SJCRH30 (cell line): ENCODE measurements around the gene PDZRN3. TPM values are rescaled to one million over a fixed set of nuclear protein-coding genes. Genes with fewer than 3 reads are reported as not detected.

Source experiments
- DNase-seq, 2 experiments: peaks; one replicate each; pipeline ENCODE4 v3.0.0-alpha.2; 2015 to 2020
- H3K27ac ChIP-seq: fragments of 250-450 bp; sonication (Bioruptor Pico); 2 replicates; pipeline ENCODE4 v1.5.1; 2020; ENCODE audit warnings: mild to moderate bottlenecking, moderate library complexity
- H3K27me3 ChIP-seq: fragments of 250-450 bp; sonication (Bioruptor Pico); 2 replicates; pipeline ENCODE4 v1.5.1; 2020; ENCODE audit warnings: mild to moderate bottlenecking, moderate library complexity
- H3K36me3 ChIP-seq: fragments of 250-450 bp; sonication (Bioruptor Pico); 2 replicates; pipeline ENCODE4 v1.5.1; 2020; ENCODE audit warnings: mild to moderate bottlenecking, moderate library complexity
- H3K4me1 ChIP-seq: fragments of 250-450 bp; sonication (Bioruptor Pico); 2 replicates; pipeline ENCODE4 v1.5.1; 2020; ENCODE audit warnings: mild to moderate bottlenecking, moderate library complexity
- H3K4me3 ChIP-seq: fragments of 250-450 bp; sonication (Bioruptor Pico); 2 replicates; pipeline ENCODE4 v1.5.1; 2020; ENCODE audit warnings: mild to moderate bottlenecking, moderate library complexity
- H3K9me3 ChIP-seq: fragments of 250-450 bp; sonication (Bioruptor Pico); replicated peaks from 2 replicates; pipeline ENCODE4 v1.5.1; 2020; ENCODE audit warnings: mild to moderate bottlenecking, moderate library complexity
- total RNA-seq: library from RNA; depleted of rRNA; stranded (reverse); fragments of >200 nt; shearing (Covaris generic); gene quantifications from 2 replicates; pipeline ENCODE4 v1.2.3, GENCODE V29; 2014

The PDZRN3 gene
- total RNA-seq, 1 experiment from 2014 or later: 27.3 TPM

DNA sequence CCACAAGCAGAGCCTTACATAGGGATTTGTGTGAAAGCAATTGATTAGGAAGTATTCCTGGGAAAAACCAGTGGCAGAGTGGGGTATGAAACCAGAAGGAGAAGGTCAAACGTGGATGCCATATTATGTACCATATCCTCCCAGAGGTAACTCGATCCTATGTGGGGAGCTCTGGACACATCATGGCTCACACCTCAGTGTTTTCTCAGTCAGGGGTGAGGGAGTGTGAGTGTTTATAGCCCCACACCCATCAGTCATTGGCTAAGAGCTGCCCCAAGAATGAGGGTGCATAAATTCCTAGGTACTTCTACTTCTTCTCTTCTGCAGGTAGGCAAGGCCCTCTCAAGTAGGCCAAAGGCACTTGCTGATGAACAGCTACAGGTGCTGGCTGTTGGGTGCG, 28.2 kb upstream of the PDZRN3 start:
- no peaks in the 10 kb centered on the region for H3K9me3 ChIP-seq
- no peaks in the 10 kb centered on the region for H3K4me1 ChIP-seq
- no peak overlapping the region for H3K27ac ChIP-seq
- H3K36me3 ChIP-seq: no peaks in the 10 kb centered on the region
- DNase-seq: no peak
- H3K27me3 ChIP-seq: no peaks in the 10 kb centered on the region
- H3K4me3 ChIP-seq: no peak overlapping the region

DNA sequence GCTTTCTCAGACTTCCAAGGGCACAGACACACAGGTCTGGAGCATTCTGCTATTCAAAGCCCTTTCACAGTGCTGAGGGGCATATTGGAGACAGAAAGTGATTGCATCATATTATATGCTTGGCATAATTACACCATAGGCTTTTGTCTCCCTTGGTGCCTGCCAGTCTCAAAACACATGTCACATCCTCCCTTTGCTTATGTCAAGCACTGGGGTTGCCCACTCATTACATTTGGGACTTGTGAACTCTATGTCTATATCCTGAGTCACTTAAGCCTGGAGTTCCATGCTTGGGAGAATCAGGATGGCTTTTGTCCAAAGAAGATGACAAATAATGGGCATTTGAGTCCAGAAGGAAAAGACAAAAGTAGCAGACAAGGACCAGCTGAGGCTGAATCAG, 12.3 kb upstream of the PDZRN3 start:
- Histone ChIP-seq H3K9me3 (no peaks in the 10 kb centered on the region), H3K4me3 (no peak overlapping the region), H3K27me3 (no peaks in the 10 kb centered on the region), H3K4me1 (no peaks in the 10 kb centered on the region), H3K27ac (no peak overlapping the region), H3K36me3 (no peaks in the 10 kb centered on the region)
- DNase-seq: no peak

DNA sequence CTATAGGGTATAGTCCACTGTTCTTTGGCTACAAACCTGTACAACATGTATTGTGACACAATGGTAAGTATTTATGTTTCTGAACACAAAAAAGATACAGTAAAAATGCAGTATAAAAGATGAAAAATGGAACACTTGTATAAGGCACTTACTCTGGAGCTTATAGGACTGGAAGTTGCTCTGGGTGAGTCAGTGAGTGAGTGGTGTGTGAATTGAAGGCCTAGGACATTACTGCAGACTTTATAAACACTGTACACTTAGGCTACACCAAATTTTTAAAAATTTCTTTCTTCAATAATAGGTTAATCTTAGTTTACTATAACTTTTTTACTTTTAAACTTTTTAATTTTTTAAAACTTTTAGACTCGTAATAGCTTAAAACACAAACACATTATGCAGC, 10.5 kb upstream of the PDZRN3 start:
- Histone ChIP-seq H3K9me3 (no peaks in the 10 kb centered on the region), H3K4me3 (no peak overlapping the region), H3K27ac (no peak overlapping the region), H3K36me3 (no peaks in the 10 kb centered on the region), H3K4me1 (no peaks in the 10 kb centered on the region), H3K27me3 (no peaks in the 10 kb centered on the region)
- DNase-seq: no peak

DNA sequence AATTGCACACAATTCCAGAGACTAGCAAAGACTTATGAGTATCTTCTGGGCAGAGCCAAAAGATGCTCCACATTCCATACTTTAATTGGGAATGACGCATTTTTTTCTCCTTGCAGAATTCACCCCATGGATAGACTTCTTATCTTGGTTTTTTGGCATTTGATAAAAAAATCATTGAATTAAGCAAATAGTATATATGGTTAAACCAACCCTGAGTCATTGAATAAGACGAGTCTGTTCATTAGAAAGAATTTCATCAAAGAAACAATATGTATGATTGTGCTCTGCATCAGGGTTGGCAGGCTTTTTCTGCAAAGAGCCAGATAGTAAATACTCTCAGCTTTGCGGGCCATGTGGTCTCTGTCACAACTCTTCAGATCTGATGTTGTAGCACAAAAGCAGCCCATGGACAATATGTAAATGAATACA, 9.2 kb upstream of the PDZRN3 start:
- H3K4me1 ChIP-seq: no peaks in the 10 kb centered on the region
- no peak for DNase-seq
- no peaks in the 10 kb centered on the region for H3K27me3 ChIP-seq
- H3K36me3 ChIP-seq: no peaks in the 10 kb centered on the region
- no peaks in the 10 kb centered on the region for H3K9me3 ChIP-seq
- H3K27ac ChIP-seq: no peak overlapping the region
- H3K4me3 ChIP-seq: no peak overlapping the region

DNA sequence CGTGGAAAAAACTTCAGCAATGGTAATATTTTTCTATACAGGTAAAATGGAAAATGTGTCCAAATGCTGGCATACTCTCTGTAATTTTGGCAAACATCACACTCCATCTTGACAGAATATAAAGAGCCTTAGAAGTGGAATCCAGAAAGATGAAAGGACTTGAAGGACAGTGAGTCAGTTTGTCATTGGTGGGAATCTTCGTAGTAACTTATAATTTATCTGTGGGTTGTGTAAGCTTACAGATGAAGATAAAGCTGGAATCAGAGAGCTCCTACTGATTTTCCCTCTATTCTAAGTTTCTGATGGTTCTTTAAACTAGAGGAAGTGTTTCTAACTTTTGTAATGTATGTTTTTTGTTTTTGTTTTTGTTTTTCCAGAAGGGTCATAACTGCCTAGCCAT, 8.7 kb upstream of the PDZRN3 start:
- DNase-seq: no peak
- H3K36me3 ChIP-seq: no peaks in the 10 kb centered on the region
- H3K4me1 ChIP-seq: no peaks in the 10 kb centered on the region
- H3K27me3 ChIP-seq: no peaks in the 10 kb centered on the region
- no peaks in the 10 kb centered on the region for H3K9me3 ChIP-seq
- H3K27ac ChIP-seq: no peak overlapping the region
- H3K4me3 ChIP-seq: no peak overlapping the region

DNA sequence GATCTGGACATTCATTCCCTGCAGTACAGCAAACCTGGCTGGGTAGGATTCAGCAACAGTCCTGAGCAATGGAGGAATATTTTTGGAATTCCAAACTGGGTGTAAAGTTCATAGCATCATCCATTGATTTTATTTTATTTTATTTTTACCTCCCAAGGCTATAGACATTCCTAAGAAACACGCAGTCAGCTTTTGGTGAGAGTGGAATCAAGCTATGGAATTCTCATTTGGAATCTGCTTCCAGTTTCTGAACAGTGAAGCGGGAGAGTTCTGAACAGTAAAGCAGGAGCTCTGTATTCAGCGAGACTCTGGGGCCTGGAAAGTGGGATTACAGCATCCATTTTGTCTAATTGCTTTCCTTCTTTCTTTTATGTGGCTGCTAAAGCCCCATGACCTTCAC, 1.4 kb upstream of the PDZRN3 start:
- Histone ChIP-seq H3K36me3 (no peaks in the 10 kb centered on the region), H3K27me3 (no peaks in the 10 kb centered on the region), H3K27ac (no peak overlapping the region), H3K4me1 (peaks cover 8% of the 10 kb centered on the region; the same call in 1 of the 2 replicates), H3K4me3 (no peak overlapping the region), H3K9me3 (no peaks in the 10 kb centered on the region)
- no peak for DNase-seq

DNA sequence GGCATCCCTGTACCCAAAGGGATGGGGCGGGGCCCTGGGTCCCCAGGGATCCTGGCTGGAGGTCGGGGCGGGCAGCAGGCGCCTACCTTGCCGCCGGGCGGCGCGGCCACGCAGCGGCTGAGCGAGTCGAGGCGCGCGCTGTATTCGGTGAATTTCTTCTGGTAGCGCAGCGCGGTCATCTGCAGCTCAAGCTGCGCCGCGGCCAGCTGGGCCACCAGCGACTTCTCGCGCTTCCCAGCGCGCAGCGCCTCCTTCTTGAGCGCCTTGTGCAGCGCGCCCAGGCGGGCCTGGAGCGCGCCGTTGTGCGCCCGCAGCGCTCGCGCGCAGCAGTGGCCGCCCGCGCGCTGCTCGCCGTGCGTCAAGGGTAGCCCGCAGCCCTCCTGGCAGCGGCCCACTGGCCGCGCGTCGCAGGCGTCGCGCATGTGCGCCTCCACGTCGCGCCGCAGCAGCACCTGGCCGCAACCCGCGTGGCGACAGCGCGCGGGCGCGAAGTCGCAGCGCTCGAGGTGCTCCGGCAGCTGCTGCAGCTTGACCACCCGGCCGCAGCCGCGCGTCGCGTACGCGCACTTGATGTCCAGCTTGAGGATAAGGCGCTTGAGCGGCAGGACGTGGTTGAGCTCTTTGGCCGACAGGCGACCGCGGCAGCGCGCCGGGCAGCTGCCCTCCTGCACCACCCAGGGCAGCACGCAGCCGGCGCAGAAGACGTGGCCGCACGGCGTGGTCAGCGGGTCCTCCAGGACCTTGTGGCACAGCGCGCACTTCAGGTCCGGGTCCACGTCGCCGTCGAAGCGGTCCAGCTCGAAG, 522 bp downstream of the PDZRN3 start:
- DNase-seq: peak; percentile 55 to 70
- peak overlapping the region; percentile 70 for H3K27ac ChIP-seq

DNA sequence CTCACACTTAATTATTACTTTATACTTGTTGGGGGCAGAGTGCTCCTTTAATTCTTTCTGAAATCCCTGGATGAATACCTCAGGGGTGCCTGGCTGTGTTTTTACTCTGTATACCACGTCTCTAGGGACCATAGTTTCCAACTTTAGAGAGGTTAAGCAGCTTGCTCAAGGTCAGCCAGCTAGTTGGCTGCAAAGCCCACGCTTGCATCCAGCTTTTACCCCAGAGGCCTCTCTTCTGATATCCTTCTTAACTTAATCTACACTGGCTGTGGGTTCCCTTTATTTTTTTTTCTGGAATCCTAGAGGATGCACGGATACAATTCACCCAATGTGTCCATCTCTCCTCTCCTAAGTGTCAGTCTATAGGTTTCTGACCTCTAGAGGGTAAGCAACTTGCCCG, 1.4 kb downstream of the PDZRN3 start:
- no peak overlapping the region for H3K27ac ChIP-seq
- peaks cover 10% of the 10 kb centered on the region; the same call in 1 of the 2 replicates for H3K4me1 ChIP-seq
- no peak for DNase-seq
- no peaks in the 10 kb centered on the region for H3K36me3 ChIP-seq
- H3K9me3 ChIP-seq: no peaks in the 10 kb centered on the region
- H3K4me3 ChIP-seq: peak overlapping the region; percentile 69
- no peaks in the 10 kb centered on the region for H3K27me3 ChIP-seq

More for the DNA sequence above, 522 bp downstream of the PDZRN3 start:
- Histone ChIP-seq H3K36me3 (no peaks in the 10 kb centered on the region), H3K27me3 (no peaks in the 10 kb centered on the region), H3K4me3 (peak overlapping the region; percentile 69), H3K4me1 (peaks cover 10% of the 10 kb centered on the region; the same call in 1 of the 2 replicates), H3K9me3 (no peaks in the 10 kb centered on the region)

DNA sequence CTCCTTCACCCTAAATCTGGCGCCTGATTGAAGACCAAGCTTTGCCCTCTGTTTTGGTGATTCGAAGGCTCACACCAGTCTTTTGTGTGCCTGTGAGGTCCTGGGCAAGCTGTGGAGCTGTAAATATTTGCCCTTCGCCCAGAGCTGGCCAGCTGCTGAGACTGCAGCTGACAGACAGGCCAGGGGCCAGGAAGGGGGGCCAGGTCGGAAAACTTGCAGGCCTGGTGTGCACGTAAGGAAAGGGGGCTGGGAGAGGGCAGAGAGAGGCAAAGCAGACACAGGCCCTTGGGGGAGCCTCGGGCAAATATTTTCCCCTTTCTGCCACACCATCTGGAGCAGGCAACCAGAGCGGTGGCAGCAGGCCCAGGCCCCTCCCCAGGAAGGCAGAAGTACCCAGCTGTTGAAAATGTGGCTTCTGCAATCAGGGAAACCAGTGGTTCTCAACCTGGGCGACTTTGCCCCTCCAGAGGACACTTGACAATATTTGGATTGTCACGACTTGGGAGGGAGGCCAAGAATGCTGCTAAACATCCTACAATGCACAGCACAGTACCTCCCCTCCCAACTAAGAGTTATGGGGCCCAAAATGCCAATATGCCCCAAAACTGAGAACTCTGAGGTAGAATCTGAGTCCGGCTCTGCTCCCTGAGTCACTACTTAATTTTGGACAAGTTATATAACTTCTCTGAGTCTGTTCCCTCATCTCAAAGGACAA, 2.5 kb downstream of the PDZRN3 start:
- Histone ChIP-seq H3K9me3 (no peaks in the 10 kb centered on the region), H3K27me3 (no peaks in the 10 kb centered on the region), H3K36me3 (no peaks in the 10 kb centered on the region), H3K27ac (peak overlapping the region; percentile 50), H3K4me1 (peaks cover 10% of the 10 kb centered on the region; the same call in 1 of the 2 replicates), H3K4me3 (peak overlapping the region; percentile 69)
- DNase-seq: peak; percentile 84 to 87

DNA sequence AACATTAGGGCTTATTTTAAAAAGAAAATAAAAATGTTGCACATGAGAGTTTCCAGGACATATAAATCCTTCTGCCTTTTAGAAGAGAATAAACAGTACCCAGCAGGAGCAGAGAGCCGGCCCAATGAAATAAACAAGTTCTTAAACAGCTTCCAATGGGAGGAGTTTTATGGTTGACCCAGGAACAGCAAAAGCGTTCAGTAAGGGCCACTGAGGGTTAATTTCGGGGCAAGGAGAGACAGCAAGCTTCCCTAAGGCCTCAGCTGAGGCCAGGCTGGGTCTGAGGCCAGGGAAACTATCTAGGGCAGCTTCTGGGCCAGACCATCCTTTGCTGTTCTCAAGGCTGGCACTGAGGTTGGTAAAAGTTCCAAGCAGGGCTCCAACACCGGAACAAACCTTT, 3.4 kb downstream of the PDZRN3 start:
- Histone ChIP-seq H3K9me3 (no peaks in the 10 kb centered on the region), H3K4me3 (peak overlapping the region; percentile 69), H3K4me1 (peaks cover 10% of the 10 kb centered on the region; the same call in 1 of the 2 replicates), H3K36me3 (no peaks in the 10 kb centered on the region), H3K27ac (peak overlapping the region; percentile 50), H3K27me3 (no peaks in the 10 kb centered on the region)
- no peak for DNase-seq

DNA sequence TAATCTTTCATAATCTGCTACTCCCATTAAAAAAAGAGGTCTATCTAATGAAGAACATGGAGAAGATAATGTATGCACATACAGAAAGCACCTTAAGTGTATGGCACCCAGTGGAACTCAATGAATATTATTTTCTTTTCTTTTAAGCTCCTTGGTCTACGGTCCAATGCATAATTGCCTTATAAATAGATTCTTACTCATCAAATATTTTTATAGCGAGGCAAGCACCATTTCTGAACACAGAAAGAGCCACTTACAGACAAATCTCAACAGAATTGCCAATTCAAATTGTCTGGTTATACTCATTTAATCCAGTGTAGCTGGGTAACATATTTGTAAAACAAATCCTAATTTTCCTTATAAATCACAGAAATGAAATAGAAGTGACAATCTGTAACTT, 6.3 kb downstream of the PDZRN3 start:
- DNase-seq: no peak
- no peaks in the 10 kb centered on the region for H3K36me3 ChIP-seq
- H3K4me1 ChIP-seq: peaks cover 10% of the 10 kb centered on the region; the same call in 1 of the 2 replicates
- no peak overlapping the region for H3K4me3 ChIP-seq
- no peaks in the 10 kb centered on the region for H3K9me3 ChIP-seq
- no peak overlapping the region for H3K27ac ChIP-seq
- no peaks in the 10 kb centered on the region for H3K27me3 ChIP-seq

DNA sequence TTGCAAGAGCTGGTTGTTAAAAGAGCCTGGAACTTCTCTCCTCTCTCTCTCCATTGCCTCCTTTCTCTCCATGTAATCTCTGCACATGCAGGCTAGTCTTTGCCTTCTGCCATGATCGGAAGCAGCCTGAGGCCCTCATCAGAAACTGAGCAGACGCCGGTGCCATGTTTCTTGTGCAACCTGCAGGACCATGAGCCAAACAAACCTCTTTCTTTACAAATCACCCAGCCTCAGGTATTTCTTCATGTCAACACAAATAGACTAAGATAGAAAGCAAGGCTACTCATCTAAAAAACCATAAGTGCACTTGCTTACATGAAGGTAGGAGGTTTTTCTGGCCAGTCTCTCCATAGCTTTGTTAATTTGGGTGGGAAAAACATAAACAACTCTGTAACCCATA, 8.7 kb downstream of the PDZRN3 start:
- Histone ChIP-seq H3K9me3 (no peaks in the 10 kb centered on the region), H3K27me3 (no peaks in the 10 kb centered on the region), H3K4me3 (no peak overlapping the region), H3K36me3 (no peaks in the 10 kb centered on the region), H3K27ac (no peak overlapping the region), H3K4me1 (peaks cover 2% of the 10 kb centered on the region; the same call in 1 of the 2 replicates)
- no peak for DNase-seq

DNA sequence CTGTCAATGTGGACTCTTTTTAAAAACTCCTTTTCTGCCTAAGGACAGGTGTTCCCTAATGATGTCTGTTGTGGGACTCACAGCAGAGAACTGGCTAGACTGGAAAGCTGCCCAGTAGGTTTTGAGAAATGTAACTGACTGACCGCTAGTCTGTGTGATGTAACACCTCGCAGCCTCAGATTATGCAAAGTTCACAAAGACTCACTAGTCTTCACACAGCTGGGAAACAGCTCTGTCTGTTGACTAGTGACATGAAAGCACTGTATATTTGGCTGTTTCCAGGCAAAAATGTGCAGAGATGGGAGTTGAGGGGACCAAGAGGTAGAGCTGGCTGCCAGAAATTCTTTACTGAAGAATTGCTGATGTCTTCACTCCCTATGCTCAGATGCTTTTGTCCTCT, 10.3 kb downstream of the PDZRN3 start:
- Histone ChIP-seq H3K27ac (no peak overlapping the region), H3K4me1 (no peaks in the 10 kb centered on the region), H3K27me3 (no peaks in the 10 kb centered on the region), H3K36me3 (no peaks in the 10 kb centered on the region), H3K9me3 (no peaks in the 10 kb centered on the region), H3K4me3 (no peak overlapping the region)
- DNase-seq: no peak

DNA sequence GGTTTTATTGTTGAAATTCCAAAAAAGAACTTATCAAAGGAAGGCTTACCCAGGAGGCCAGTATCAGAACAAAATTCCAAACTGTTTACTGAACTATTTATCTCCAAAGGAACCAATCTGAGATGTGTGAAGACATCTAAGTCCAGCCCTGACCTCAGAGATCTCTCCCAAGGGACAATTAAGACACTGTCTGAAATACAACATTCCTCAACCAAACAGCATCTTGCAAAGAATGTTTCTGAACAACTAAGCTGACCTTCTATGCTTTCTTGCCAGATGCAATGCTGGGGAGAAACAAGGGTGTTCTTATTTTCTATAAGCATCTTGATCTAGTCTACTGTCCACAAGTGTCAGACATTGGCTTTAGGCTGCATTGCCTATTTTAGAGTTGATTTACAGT, 13.6 kb downstream of the PDZRN3 start:
- H3K27ac ChIP-seq: no peak overlapping the region
- no peaks in the 10 kb centered on the region for H3K36me3 ChIP-seq
- H3K9me3 ChIP-seq: no peaks in the 10 kb centered on the region
- H3K27me3 ChIP-seq: no peaks in the 10 kb centered on the region
- H3K4me3 ChIP-seq: no peak overlapping the region
- H3K4me1 ChIP-seq: no peaks in the 10 kb centered on the region
- no peak for DNase-seq

DNA sequence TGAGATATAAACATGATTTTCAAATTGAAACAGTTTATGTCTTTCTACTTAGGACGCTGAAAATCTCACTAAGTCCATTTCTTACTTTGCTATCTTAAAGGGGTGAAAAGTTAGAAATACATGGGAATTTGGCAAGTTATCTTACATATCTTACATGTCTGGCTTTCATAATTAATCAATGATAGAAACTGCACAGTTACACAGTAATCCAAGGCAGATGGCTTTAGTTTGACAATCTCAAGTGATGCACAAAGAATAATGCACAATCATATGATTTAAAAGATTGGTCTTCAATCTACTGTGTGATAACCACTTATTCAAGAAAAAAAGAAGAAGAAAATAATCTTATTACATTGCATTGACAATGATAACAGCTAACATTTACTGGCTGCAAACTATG, 14.2 kb downstream of the PDZRN3 start:
- Histone ChIP-seq H3K27ac (no peak overlapping the region), H3K4me1 (no peaks in the 10 kb centered on the region), H3K4me3 (no peak overlapping the region), H3K9me3 (no peaks in the 10 kb centered on the region), H3K27me3 (no peaks in the 10 kb centered on the region), H3K36me3 (no peaks in the 10 kb centered on the region)
- no peak for DNase-seq
